ENCODE results near the gene C1D. TPM values are rescaled to one million over a fixed set of nuclear protein-coding genes. Genes with fewer than 3 reads are reported as not detected.

Gene C1D
- total and polyA plus RNA-seq, 2 donors (not counting 1 experiment from before 2014, with no cell fraction given), result 8.4 to 24.8 TPM

- H3K4me2 ChIP-seq (replicated peaks; ENCODE audit: low read depth, low read length, poor library complexity, severe bottlenecking), result no peak overlapping the region
- H3K27ac ChIP-seq (ENCODE audit: low read length in 2 of 2), result no peak overlapping the region
- H3K27me3 ChIP-seq (replicated peaks in 1 of 4; ENCODE audit: control extremely low read depth in 1 of 4, control insufficient read depth in 3 of 4, insufficient read depth in 4 of 4, low read length in 3 of 4), result no peaks in the 10 kb centered on the region
- Mint-ChIP-seq H3K9me3 (ENCODE audit: insufficient read depth) (no peaks in the 10 kb centered on the region), H3K27me3 (peaks cover 5% of the 10 kb centered on the region), H3K27ac (no peak overlapping the region), H3K4me1 (no peaks in the 10 kb centered on the region), H3K4me3 (no peak overlapping the region)
- no peaks in the 10 kb centered on the region for H3K36me3 ChIP-seq (replicated peaks in 1 of 2; ENCODE audit: control extremely low read depth in 1 of 2, control insufficient read depth in 1 of 2, extremely low read depth in 1 of 2, insufficient read depth in 2 of 2, low read length in 1 of 2)
- DNase-seq, result no peak
- no peaks in the 10 kb centered on the region for H3K79me2 ChIP-seq (ENCODE audit: control insufficient read depth, insufficient read depth, low read length)
- H3K4me3 ChIP-seq (ENCODE audit: control extremely low read depth in 1 of 5, extremely low read depth in 1 of 5, insufficient read depth in 1 of 5, low read depth in 2 of 5, low read length in 4 of 5), result no peak overlapping the region
- ChIA-PET POLR2A (no interaction called here), CTCF (interaction anchor here (0.6 to 2.0 kb wide), 7 partner anchors 9 to 298 kb away, joined by 3 to 7 read pairs (median 4); partner anchors contain the start of gene C1D)
- no peaks in the 10 kb centered on the region for H3K4me1 ChIP-seq (ENCODE audit: control insufficient read depth in 2 of 2, insufficient read depth in 2 of 2, low read length in 2 of 2)
- no peak for ATAC-seq (ENCODE audit: low read depth)
- no peaks in the 10 kb centered on the region for H4K20me1 ChIP-seq (ENCODE audit: control insufficient read depth, insufficient read depth, low read length, poor library complexity, severe bottlenecking)
- H3K9me3 ChIP-seq (ENCODE audit: control extremely low read depth in 1 of 3, control insufficient read depth in 2 of 3, insufficient read depth in 1 of 3, low read length in 2 of 3), result no peaks in the 10 kb centered on the region
- TF ChIP-seq CTCF (IDR thresholded peaks at IDR 0.05), result no peak
- no peak overlapping the region for H2AFZ ChIP-seq (ENCODE audit: insufficient read depth, low read depth, low read length, poor library complexity, severe bottlenecking)
- no peak overlapping the region for H3K9ac ChIP-seq (ENCODE audit: low read length)
- intact Hi-C loops (cut with micrococcal nuclease), result loop anchor here (5.0 kb wide), 1 partner anchor 1604 kb away; no protein-coding TSS in a partner anchor
Observed at GRCh38 chr2:68031043-68031442, 31.8 kb downstream of the C1D start.

DNA sequence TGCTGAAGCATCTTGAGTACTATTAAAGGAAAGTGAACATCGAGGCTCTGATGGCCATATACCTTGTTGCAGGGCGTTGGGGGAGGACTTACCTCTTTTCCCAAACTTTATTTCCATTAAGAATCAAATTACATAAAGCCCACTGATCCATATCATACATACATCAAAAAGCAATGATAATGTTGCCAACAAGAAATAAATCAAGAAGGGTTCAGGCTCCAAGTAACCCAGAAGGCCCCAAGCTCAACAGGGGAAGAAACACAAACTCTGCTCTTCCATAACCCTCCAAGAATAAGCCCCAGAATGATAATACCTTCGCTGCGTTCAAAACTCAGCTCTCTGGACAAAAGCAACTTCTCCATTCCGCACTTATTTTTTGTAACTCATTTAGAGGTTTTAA, 32.3 kb downstream of the C1D start:
- CTCF ChIA-PET, result interaction anchor here (1.4 to 2.0 kb wide), 4 partner anchors 8 to 298 kb away, joined by 3 to 7 read pairs (median 6); no protein-coding TSS in a partner anchor
- intact Hi-C loops (cut with micrococcal nuclease), result loop anchor here (5.0 kb wide), 1 partner anchor 1603 kb away; no protein-coding TSS in a partner anchor

More for the DNA sequence above, 32.3 kb downstream of the C1D start:
- H3K9me3 Mint-ChIP-seq (ENCODE audit: insufficient read depth), result no peaks in the 10 kb centered on the region
- H4K20me1 ChIP-seq (ENCODE audit: control insufficient read depth, insufficient read depth, low read length, poor library complexity, severe bottlenecking), result no peaks in the 10 kb centered on the region
- DNase-seq, result no peak
- H2AFZ ChIP-seq (ENCODE audit: insufficient read depth, low read depth, low read length, poor library complexity, severe bottlenecking), result no peak overlapping the region
- no peak overlapping the region for H3K27ac Mint-ChIP-seq
- H3K4me1 Mint-ChIP-seq, result no peaks in the 10 kb centered on the region
- H3K9ac ChIP-seq (ENCODE audit: low read length), result no peak overlapping the region
- WGBS (ENCODE audit: insufficient coverage), result 80% methylated on average over 1 of the region's 5 CpGs
- no peak overlapping the region for H3K4me3 Mint-ChIP-seq
- H3K4me3 ChIP-seq (ENCODE audit: control extremely low read depth in 1 of 5, extremely low read depth in 1 of 5, insufficient read depth in 1 of 5, low read depth in 2 of 5, low read length in 4 of 5), result no peak overlapping the region
- H3K79me2 ChIP-seq (ENCODE audit: control insufficient read depth, insufficient read depth, low read length), result no peaks in the 10 kb centered on the region
- H3K27me3 Mint-ChIP-seq, result peaks cover 8% of the 10 kb centered on the region
- no peaks in the 10 kb centered on the region for H3K4me1 ChIP-seq (ENCODE audit: control insufficient read depth in 2 of 2, insufficient read depth in 2 of 2, low read length in 2 of 2)
- no peak overlapping the region for H3K27ac ChIP-seq (ENCODE audit: low read length in 2 of 2)
- TF ChIP-seq CTCF (IDR thresholded peaks at IDR 0.05), result no peak
- no peak for TF ChIP-seq EZH2 (IDR thresholded peaks at IDR 0.05; ENCODE audit: borderline replicate concordance, insufficient read depth, low read depth, low read length, poor library complexity, severe bottlenecking)
- no peaks in the 10 kb centered on the region for H3K27me3 ChIP-seq (replicated peaks in 1 of 4; ENCODE audit: control extremely low read depth in 1 of 4, control insufficient read depth in 3 of 4, insufficient read depth in 4 of 4, low read length in 3 of 4)
- H3K4me2 ChIP-seq (replicated peaks; ENCODE audit: low read depth, low read length, poor library complexity, severe bottlenecking), result no peak overlapping the region
- H3K36me3 ChIP-seq (replicated peaks in 1 of 2; ENCODE audit: control extremely low read depth in 1 of 2, control insufficient read depth in 1 of 2, extremely low read depth in 1 of 2, insufficient read depth in 2 of 2, low read length in 1 of 2), result no peaks in the 10 kb centered on the region
- H3K9me3 ChIP-seq (ENCODE audit: control extremely low read depth in 1 of 3, control insufficient read depth in 2 of 3, insufficient read depth in 1 of 3, low read length in 2 of 3), result no peaks in the 10 kb centered on the region
- no peak for ATAC-seq (ENCODE audit: low read depth)
- POLR2A ChIA-PET, result no interaction called here
